ENCODE results near the gene MBD5.

Gene MBD5

DNA sequence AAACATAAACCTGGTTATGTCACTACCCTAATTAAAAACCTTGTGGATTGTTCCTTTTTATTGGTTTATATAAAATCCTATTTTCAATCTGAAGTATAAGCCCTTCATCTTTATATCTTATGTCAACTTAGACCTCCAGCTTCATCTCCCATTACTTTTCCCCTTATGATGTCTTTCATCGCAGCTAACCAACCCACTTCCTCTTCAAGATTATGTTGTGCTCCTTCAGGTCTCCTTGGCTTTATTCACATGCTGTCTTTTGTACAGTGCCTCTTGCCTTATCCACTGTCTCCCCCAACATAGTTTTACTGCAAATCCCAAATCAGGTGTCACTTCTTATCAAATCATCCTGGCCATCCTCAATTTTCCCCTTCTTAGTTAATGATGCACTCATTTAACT, 25.9 kb downstream of the MBD5 start:
- no peaks in the 10 kb centered on the region for H3K9me3 ChIP-seq (ENCODE audit: insufficient read depth, low read length)
- no peaks in the 10 kb centered on the region for H3K4me1 ChIP-seq (ENCODE audit: insufficient read depth, insufficient read length)
- no peak overlapping the region for H3K9ac ChIP-seq (ENCODE audit: insufficient read length, low read depth)
- DNase-seq (ENCODE audit: low read depth, low spot score) = no peak
- no peaks in the 10 kb centered on the region for H3K27me3 ChIP-seq (ENCODE audit: insufficient read depth, insufficient read length)
- no peaks in the 10 kb centered on the region for H3K36me3 ChIP-seq (ENCODE audit: insufficient read depth, insufficient read length, low read length)
- TF ChIP-seq YY1 (IDR thresholded peaks at IDR 0.05; ENCODE audit: insufficient read depth, insufficient read length) (no peak), SUZ12 (IDR thresholded peaks at IDR 0.05; ENCODE audit: extremely low read depth, insufficient read depth, insufficient read length) (no peak), ZNF274 (IDR thresholded peaks at IDR 0.05; ENCODE audit: low read depth, low read length) (no peak)
- H3K4me3 ChIP-seq (ENCODE audit: insufficient read length, low read depth) = no peak overlapping the region

DNA sequence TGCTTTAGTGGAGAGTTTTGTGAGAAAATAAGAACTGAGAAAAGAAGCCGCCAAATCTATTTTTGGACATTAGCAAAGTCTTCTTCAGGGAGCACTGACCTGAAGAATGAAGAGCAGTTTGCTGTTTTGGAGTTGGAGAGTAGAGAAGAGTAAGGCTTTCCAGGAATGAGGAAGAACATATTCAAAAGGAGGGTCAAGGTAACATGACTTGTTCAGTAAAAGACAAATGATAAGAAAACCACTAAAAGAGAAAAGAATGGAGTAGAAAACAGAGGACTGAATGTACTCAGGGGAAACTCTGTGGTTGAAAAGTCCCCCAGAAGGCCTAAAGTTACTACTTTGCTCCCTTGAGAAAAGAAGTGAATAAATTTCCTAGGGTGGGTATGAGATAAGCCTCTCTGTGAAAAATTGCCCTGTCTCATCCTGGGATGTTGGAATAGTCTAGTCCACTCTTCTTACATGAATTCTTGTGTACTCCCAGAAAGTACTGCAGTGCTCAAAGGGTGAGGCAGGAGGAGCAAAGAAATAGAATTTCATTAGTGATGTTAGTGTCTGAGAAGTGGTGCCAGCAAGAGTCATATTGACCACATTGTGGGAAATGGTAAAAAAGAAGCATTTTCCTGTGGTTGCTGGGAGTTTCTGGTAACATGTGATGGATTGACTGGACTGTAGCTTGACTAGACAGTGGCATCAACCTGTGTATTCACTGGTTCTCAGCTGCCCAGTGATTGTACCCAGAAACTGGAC, 27.8 kb downstream of the MBD5 start:
- no peaks in the 10 kb centered on the region for H3K36me3 ChIP-seq (ENCODE audit: insufficient read depth, insufficient read length, low read length)
- no peaks in the 10 kb centered on the region for H3K27me3 ChIP-seq (ENCODE audit: insufficient read depth, insufficient read length)
- no peaks in the 10 kb centered on the region for H3K4me1 ChIP-seq (ENCODE audit: insufficient read depth, insufficient read length)
- H3K9me3 ChIP-seq (ENCODE audit: insufficient read depth, low read length) = no peaks in the 10 kb centered on the region
- DNase-seq (ENCODE audit: low read depth, low spot score) = no peak
- no peak for TF ChIP-seq ZNF274 (IDR thresholded peaks at IDR 0.05; ENCODE audit: low read depth, low read length)
- no peak overlapping the region for H3K9ac ChIP-seq (ENCODE audit: insufficient read length, low read depth)
- no peak overlapping the region for H3K4me3 ChIP-seq (ENCODE audit: insufficient read length, low read depth)

DNA sequence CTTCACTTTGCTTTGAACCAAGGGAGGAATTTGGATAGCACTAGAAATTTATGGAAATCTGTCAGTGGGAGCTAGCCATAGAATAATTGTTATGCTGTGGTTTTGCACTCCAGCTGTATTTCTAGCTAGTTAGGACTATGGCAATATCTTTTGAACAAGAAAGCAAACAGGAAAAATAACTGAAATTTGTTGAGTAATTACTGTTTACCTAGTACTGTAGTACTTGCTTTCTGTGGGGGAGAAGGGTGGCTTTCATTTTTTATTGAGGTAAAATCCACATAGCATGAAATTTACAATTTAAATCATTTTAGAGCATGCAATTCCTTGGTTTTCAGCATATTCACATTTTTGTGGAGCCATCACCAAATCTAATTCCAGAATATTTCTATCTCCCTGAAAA, 28.4 kb downstream of the MBD5 start:
- Histone ChIP-seq H3K4me1 (ENCODE audit: insufficient read depth, insufficient read length) (no peaks in the 10 kb centered on the region), H3K9ac (ENCODE audit: insufficient read length, low read depth) (no peak overlapping the region), H3K36me3 (ENCODE audit: insufficient read depth, insufficient read length, low read length) (peaks cover 3% of the 10 kb centered on the region), H3K27me3 (ENCODE audit: insufficient read depth, insufficient read length) (no peaks in the 10 kb centered on the region), H3K9me3 (ENCODE audit: insufficient read depth, low read length) (no peaks in the 10 kb centered on the region), H3K4me3 (ENCODE audit: insufficient read length, low read depth) (no peak overlapping the region)
- no peak for DNase-seq (ENCODE audit: low read depth, low spot score)
- TF ChIP-seq ZNF274 (IDR thresholded peaks at IDR 0.05; ENCODE audit: low read depth, low read length) (no peak), YY1 (IDR thresholded peaks at IDR 0.05; ENCODE audit: insufficient read depth, insufficient read length) (no peak), SUZ12 (IDR thresholded peaks at IDR 0.05; ENCODE audit: extremely low read depth, insufficient read depth, insufficient read length) (no peak)

DNA sequence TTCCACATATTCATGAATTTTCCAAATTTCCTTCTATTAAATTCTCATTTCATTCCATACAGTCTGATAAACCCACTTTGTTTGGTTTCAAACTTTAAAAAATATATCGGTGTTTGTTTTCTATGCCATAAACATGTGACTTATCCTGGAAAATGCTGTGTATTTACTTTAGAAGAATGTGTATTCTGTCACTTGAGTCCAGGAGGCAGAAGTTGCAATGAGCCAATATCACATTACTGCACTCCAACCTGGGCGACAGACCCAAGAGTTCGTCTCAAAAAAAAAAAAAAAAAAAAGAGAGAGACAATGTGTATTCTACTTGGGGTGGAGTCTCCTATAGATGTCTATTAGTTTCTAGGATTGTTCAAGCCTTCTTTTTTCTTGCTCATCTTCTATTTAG, 31.8 kb downstream of the MBD5 start:
- no peaks in the 10 kb centered on the region for H3K9me3 ChIP-seq (ENCODE audit: insufficient read depth, low read length)
- DNase-seq (ENCODE audit: low read depth, low spot score) = no peak
- TF ChIP-seq ZNF274 (IDR thresholded peaks at IDR 0.05; ENCODE audit: low read depth, low read length) = no peak
- no peak for TF ChIP-seq SUZ12 (IDR thresholded peaks at IDR 0.05; ENCODE audit: extremely low read depth, insufficient read depth, insufficient read length)
- no peak for TF ChIP-seq YY1 (IDR thresholded peaks at IDR 0.05; ENCODE audit: insufficient read depth, insufficient read length)
- no peaks in the 10 kb centered on the region for H3K4me1 ChIP-seq (ENCODE audit: insufficient read depth, insufficient read length)
- H3K9ac ChIP-seq (ENCODE audit: insufficient read length, low read depth) = no peak overlapping the region
- peaks cover 3% of the 10 kb centered on the region for H3K36me3 ChIP-seq (ENCODE audit: insufficient read depth, insufficient read length, low read length)
- no peak overlapping the region for H3K4me3 ChIP-seq (ENCODE audit: insufficient read length, low read depth)
- H3K27me3 ChIP-seq (ENCODE audit: insufficient read depth, insufficient read length) = no peaks in the 10 kb centered on the region

DNA sequence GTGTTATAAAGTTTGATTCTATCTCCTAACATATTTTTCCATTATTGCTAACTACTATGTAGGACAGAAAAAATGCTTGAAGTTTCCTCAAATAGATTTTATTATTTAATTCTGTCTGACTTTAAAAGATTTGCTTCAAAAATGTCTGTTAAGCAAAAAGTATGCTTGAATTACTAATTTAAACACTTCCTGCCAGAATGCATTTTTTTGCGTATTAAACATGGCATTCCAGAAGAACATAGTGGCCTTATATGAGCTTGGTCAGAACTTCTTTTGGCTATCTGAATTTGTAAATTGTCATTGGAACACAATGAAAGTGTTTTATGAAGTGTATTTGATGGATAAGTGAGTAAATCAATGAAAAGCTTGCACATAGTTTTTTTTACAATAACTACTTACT, 37.8 kb downstream of the MBD5 start:
- H3K4me1 ChIP-seq (ENCODE audit: insufficient read depth, insufficient read length) = no peaks in the 10 kb centered on the region
- no peak overlapping the region for H3K9ac ChIP-seq (ENCODE audit: insufficient read length, low read depth)
- H3K4me3 ChIP-seq (ENCODE audit: insufficient read length, low read depth) = no peak overlapping the region
- no peaks in the 10 kb centered on the region for H3K27me3 ChIP-seq (ENCODE audit: insufficient read depth, insufficient read length)
- H3K36me3 ChIP-seq (ENCODE audit: insufficient read depth, insufficient read length, low read length) = peaks cover 3% of the 10 kb centered on the region
- DNase-seq (ENCODE audit: low read depth, low spot score) = no peak
- no peaks in the 10 kb centered on the region for H3K9me3 ChIP-seq (ENCODE audit: insufficient read depth, low read length)
- TF ChIP-seq YY1 (IDR thresholded peaks at IDR 0.05; ENCODE audit: insufficient read depth, insufficient read length) (no peak), SUZ12 (IDR thresholded peaks at IDR 0.05; ENCODE audit: extremely low read depth, insufficient read depth, insufficient read length) (no peak), ZNF274 (IDR thresholded peaks at IDR 0.05; ENCODE audit: low read depth, low read length) (no peak)

DNA sequence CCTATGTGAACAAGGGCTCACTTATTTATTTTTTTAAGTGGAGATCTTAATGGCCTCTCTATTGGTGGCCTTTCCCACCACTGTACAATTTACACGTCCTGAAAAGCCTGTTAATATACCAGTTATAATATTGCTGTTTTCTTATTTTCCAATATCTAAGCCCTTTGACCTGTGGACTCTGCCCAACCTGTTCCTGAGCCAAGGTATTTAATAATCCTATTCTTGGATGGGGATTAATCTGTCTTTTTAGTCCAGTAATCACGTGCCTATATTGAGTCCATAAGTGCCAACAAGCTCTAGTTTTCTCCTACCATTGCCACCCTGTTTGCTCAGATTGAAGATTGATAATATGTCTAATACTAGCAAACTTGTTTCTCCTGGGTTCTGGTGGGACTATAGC, 42.7 kb downstream of the MBD5 start:
- Histone ChIP-seq H3K9ac (ENCODE audit: insufficient read length, low read depth) (no peak overlapping the region), H3K4me1 (ENCODE audit: insufficient read depth, insufficient read length) (no peaks in the 10 kb centered on the region), H3K9me3 (ENCODE audit: insufficient read depth, low read length) (no peaks in the 10 kb centered on the region), H3K27me3 (ENCODE audit: insufficient read depth, insufficient read length) (no peaks in the 10 kb centered on the region), H3K4me3 (ENCODE audit: insufficient read length, low read depth) (no peak overlapping the region), H3K36me3 (ENCODE audit: insufficient read depth, insufficient read length, low read length) (no peaks in the 10 kb centered on the region)
- no peak for DNase-seq (ENCODE audit: low read depth, low spot score)
- TF ChIP-seq ZNF274 (IDR thresholded peaks at IDR 0.05; ENCODE audit: low read depth, low read length) (no peak), SUZ12 (IDR thresholded peaks at IDR 0.05; ENCODE audit: extremely low read depth, insufficient read depth, insufficient read length) (no peak), YY1 (IDR thresholded peaks at IDR 0.05; ENCODE audit: insufficient read depth, insufficient read length) (no peak)

DNA sequence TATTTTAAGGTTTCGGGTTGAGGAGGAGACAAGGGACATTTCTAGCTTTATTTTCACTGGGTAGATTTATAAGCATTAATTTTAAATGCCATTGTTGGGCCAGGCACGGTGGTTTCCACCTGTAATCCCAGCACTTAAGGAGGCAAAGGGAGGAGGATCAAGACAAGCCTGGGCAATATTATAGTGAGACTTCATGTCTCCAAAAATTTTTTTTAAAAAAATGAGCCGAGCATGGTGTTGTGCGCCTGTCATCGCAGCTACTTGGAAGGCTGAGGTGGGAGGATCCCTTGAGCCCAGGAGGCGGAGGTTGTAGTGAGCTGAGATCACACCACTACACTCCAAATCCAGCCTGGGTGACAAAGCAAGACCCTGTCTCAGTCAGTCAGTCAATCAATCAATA, 45.0 kb downstream of the MBD5 start:
- Histone ChIP-seq H3K4me3 (ENCODE audit: insufficient read length, low read depth) (no peak overlapping the region), H3K9ac (ENCODE audit: insufficient read length, low read depth) (no peak overlapping the region), H3K27me3 (ENCODE audit: insufficient read depth, insufficient read length) (no peaks in the 10 kb centered on the region), H3K4me1 (ENCODE audit: insufficient read depth, insufficient read length) (no peaks in the 10 kb centered on the region), H3K36me3 (ENCODE audit: insufficient read depth, insufficient read length, low read length) (no peaks in the 10 kb centered on the region), H3K9me3 (ENCODE audit: insufficient read depth, low read length) (no peaks in the 10 kb centered on the region)
- no peak for DNase-seq (ENCODE audit: low read depth, low spot score)
- TF ChIP-seq YY1 (IDR thresholded peaks at IDR 0.05; ENCODE audit: insufficient read depth, insufficient read length) (no peak), SUZ12 (IDR thresholded peaks at IDR 0.05; ENCODE audit: extremely low read depth, insufficient read depth, insufficient read length) (no peak), ZNF274 (IDR thresholded peaks at IDR 0.05; ENCODE audit: low read depth, low read length) (no peak)

All from NT2/D1 (cell line).